GM18520 (cell line): ENCODE measurements around the gene SH3YL1.

Experiments
- ATAC-seq: cut with Tn5 transposase; IDR thresholded peaks from one replicate; pipeline ENCODE4 v1.9.1; 2021; ENCODE audit not compliant: unreplicated experiment

SH3YL1 gene

GRCh38 chr2:223971-224760, 39.7 kb downstream of the SH3YL1 start:
- no peak for ATAC-seq

- no peak for ATAC-seq
Observed at GRCh38 chr2:223451-223850, 40.4 kb downstream of the SH3YL1 start.

GRCh38 chr2:216068-216467, 47.8 kb downstream of the SH3YL1 start:
- no peak for ATAC-seq

GRCh38 chr2:213932-214693, 49.7 kb downstream of the SH3YL1 start:
- no peak for ATAC-seq

GRCh38 chr2:211486-212184, 52.2 kb downstream of the SH3YL1 start:
- no peak for ATAC-seq

- ATAC-seq = no peak
Observed at GRCh38 chr2:210660-211059, 53.2 kb downstream of the SH3YL1 start.

GRCh38 chr2:209470-209869, 54.4 kb downstream of the SH3YL1 start:
- ATAC-seq = no peak

- ATAC-seq = no peak
Observed at GRCh38 chr2:208335-208734, 55.5 kb downstream of the SH3YL1 start.

- ATAC-seq = no peak
Observed at GRCh38 chr2:203984-204383, 59.8 kb downstream of the SH3YL1 start.

GRCh38 chr2:203401-203800, 60.4 kb downstream of the SH3YL1 start:
- ATAC-seq = no peak

GRCh38 chr2:202945-203344, 60.9 kb downstream of the SH3YL1 start:
- ATAC-seq = no peak

GRCh38 chr2:201648-202433, 62.0 kb downstream of the SH3YL1 start:
- no peak for ATAC-seq

- no peak for ATAC-seq
Observed at GRCh38 chr2:199041-199966, 64.5 kb downstream of the SH3YL1 start.

GRCh38 chr2:196406-196805, 67.4 kb downstream of the SH3YL1 start:
- no peak for ATAC-seq

GRCh38 chr2:195932-196331, 67.9 kb downstream of the SH3YL1 start:
- no peak for ATAC-seq

- no peak for ATAC-seq
Observed at GRCh38 chr2:193141-193671, 70.6 kb downstream of the SH3YL1 start.

GRCh38 chr2:191311-192190, 72.3 kb downstream of the SH3YL1 start:
- ATAC-seq = no peak

- no peak for ATAC-seq
Observed at GRCh38 chr2:187825-188224, 76.0 kb downstream of the SH3YL1 start.

GRCh38 chr2:185221-185620, 78.6 kb downstream of the SH3YL1 start:
- ATAC-seq = no peak
